Measurements from ENCODE around the gene WEE2.

DNA sequence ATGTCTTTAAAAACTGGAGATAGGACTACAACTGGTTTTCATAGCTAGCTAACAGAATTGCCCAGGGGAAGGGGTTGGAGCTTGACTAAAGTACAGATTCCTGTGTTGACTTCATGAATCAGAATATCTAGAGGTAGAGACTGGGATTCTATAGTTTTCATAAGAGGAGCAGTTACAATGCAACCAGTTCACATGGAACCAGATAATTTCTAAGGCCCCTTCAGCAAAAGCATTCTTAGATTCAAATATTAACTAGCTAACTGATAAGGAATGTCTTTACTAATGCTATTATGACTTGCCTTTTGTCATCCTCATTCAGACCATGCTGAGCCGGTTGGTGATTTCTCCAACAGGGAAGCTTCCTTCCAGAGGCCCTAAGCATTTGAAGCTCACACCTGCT, 5.7 kb downstream of the WEE2 start:
- TF ChIP-seq, protein P1, sequence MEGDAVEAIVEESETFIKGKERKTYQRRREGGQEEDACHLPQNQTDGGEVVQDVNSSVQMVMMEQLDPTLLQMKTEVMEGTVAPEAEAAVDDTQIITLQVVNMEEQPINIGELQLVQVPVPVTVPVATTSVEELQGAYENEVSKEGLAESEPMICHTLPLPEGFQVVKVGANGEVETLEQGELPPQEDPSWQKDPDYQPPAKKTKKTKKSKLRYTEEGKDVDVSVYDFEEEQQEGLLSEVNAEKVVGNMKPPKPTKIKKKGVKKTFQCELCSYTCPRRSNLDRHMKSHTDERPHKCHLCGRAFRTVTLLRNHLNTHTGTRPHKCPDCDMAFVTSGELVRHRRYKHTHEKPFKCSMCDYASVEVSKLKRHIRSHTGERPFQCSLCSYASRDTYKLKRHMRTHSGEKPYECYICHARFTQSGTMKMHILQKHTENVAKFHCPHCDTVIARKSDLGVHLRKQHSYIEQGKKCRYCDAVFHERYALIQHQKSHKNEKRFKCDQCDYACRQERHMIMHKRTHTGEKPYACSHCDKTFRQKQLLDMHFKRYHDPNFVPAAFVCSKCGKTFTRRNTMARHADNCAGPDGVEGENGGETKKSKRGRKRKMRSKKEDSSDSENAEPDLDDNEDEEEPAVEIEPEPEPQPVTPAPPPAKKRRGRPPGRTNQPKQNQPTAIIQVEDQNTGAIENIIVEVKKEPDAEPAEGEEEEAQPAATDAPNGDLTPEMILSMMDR (conservative IDR thresholded peaks at IDR 0.05), result no peak
- no peak for TF ChIP-seq ZFX (IDR thresholded peaks at IDR 0.05)

Measured in C4-2B (cell line).